ENCODE measurements around the gene SLC24A5.

Gene SLC24A5

DNA sequence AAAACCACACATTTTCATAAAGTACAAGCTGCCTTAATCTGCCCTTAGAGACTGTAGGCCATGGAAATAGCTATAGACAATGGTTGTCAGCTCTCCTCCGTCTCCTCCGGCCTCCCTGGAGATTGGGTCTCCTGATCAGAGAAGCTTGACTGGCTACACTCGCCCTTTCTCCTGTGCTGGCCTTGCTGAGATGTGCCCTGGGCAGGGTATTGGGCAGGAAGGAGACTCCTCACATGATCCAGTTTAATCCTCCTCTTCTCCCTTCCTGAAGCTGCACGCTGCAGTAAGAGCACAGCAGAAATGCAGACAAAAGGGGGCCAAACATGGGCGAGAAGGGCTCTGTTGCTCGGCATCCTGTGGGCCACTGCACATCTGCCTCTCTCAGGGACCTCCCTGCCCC, at the start of gene SLC24A5:
TSS of gene SLC24A5 (plus strand) at position 246 of the 400 bp plus-strand sequence. CDS start at position 301, 55 bp downstream.
- no peak for DNase-seq (ENCODE audit: low read depth in 2 of 2, low spot score in 1 of 2)

DNA sequence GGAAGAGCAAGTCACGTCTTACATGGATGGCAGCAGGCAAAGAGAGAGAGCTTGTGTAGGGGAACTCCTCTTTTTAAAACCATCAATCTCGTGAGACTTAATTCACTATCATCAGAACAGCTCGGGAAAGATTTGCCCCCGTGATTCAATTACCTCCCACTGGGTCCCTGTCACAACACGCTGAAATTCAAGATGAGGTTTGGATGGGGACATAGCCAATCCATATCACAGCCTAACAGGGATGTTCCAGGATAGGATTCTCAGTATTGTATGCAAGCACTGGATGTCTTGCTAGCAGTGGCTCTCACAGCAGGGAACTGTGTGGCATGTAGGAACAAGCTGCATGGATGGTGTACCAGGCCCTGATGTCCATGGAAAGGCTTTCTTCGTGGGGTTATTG, 47.8 kb upstream of the SLC24A5 start:
- DNase-seq (ENCODE audit: low read depth in 2 of 2, low spot score in 1 of 2): no peak

DNA sequence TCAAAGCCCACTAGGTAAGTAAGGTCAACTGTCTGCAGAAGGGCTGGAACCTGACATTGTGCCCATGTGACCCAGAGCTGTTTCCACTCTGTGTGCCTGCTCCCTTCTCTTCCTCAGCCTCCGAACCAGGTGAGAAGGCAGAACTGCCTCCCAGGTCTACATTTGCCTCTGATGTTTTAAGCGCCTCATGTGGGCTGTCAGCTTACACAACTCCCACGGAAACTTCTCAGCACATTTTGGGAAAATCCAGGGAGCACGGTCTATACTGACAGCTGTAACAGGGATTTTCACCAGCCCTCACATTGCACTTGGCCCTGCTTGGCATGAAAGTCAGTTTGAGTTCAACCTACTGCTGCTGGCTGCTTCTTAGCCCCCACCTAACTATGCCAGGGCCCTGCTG, 46.9 kb upstream of the SLC24A5 start:
- DNase-seq (ENCODE audit: low read depth in 2 of 2, low spot score in 1 of 2): no peak

DNA sequence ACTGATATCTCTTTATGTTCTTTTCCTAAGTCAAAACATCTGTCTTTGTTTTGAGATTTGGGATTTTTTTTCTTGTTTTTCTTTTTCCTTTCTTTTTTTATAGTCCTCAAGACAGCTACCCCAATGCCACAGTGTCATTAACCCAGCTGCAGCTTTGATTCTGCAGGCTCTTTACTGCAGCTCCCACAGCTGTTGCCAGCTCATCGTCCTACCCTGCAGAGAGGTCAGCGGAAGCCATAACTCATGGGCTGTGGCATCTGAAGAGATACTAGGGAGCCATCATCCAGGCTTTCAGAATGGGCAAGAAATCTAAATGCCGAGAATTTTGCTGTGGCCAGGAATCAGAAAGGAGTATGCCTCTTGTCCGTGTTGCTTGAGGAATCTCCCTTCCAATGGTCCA, 44.3 kb upstream of the SLC24A5 start:
- no peak for DNase-seq (ENCODE audit: low read depth in 2 of 2, low spot score in 1 of 2)

DNA sequence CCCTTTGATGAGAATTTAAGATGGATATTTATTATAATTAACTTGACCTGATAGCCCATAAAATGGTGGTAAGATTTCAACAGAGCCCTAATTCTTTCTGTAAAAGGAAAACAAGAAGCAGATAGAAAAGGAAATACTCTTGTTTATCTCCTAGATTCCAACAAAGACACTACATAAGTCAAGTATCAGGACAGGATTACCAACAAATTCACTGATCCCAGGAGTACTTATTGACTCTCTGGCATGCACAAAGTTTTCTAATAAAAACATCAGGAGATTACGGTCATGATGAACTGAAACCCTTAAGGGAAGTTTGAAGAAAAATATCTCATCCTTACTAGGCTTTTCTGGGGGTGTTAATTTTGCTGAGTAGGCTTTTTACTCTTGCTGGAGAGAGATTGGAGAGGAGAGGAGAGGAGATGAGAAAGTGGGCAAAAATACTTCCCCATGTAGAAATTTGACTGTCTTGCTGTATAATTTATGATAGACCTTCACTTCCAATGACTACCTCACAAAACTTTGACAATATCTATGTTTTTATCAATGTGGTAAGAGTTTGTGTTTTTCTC, 43.1 kb upstream of the SLC24A5 start:
- DNase-seq (ENCODE audit: low read depth in 2 of 2, low spot score in 1 of 2): no peak

DNA sequence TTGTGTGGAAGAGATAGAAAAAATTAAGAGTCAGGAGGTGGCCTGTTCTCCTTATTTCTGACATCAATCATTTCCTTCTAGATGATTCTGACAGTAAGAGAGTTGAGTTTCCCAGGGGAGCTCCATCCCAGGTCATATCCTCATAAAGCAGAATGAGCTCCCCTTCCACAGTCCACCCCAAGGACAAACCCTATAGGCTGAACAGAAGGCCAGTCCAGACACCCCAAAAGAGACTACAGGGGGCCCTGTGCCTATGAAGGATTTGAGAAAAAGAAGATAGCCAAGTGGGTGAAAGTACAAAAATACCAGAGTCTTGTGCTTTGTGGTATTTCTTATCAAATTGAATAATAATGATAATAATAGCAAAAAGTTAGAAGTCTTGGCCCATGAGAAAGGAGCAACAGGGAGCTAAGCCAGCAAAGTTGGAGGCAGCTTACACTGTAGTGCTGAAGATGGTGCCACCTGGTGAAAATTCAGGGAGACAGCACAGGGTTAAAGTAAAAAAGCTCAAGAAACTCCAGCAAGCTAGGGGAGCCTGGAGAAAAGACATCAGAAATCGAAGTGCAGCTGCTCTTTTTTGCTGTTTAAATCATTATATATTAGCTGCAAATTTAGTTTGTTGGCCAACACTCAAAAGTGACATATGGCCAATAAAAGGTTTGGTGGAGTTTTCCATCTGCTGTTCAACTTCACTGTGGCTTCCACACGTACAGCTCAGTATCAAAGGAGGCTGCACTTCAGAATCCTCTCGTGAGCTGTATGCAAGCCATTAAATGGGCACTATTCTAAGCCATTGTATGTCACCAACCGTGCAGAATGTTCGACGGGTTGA, 35.8 kb upstream of the SLC24A5 start:
- DNase-seq (ENCODE audit: low read depth in 2 of 2, low spot score in 1 of 2): no peak

DNA sequence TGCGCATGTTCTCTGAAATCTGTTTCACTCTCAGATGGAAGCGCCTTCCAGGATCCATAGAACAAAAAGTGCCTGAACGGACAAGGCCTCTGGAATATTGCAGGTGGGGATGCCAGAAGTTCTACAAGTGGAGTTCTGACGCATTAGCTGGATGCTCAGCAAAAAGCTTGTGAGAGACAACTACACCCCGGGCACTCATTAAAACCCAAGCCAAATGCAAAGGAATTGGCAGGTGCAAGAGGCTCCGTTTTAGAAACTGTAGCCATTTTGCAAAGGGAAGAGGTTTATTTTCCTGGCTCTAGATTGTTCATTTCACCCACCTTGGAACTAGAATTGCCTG, 35.2 kb upstream of the SLC24A5 start:
- no peak for DNase-seq (ENCODE audit: low read depth in 2 of 2, low spot score in 1 of 2)

DNA sequence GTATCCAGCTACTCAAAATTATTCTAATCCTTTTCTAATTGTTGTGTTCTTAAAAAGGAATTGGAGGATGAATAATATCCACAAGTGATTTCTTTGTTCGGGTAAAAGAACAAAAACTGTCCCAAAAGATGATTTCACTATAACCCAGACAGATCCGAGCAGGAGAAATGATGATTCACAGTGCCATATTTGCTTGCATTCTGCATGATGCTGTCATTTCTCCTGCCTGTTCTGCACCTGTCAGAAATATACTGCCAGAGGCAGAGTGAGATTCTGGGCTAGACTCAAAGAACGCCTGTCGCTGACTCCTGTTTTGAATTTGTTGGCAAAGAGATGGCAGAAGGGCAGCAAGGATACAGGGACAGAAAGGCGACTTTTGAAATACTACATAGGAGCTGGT, 34.7 kb upstream of the SLC24A5 start:
- no peak for DNase-seq (ENCODE audit: low read depth in 2 of 2, low spot score in 1 of 2)

DNA sequence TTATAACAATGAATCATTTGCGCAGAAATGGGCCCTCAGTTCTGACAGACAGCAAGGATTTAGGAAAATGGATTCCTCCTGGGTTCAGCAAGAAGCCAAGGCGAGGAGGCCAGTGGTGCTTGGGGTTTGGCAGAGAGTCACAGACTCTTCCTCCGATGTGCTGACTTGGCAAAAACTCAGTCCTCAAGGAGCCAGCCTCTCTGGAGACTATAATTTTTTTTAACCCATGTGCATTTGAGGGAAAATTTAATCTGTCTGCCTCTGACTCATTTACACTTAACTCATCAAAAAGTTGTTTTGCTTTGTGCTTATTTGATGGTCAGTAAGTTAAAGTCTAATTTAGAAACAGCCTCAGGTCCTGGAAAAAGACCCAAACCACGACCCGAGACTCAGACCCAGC, 34.2 kb upstream of the SLC24A5 start:
- no peak for DNase-seq (ENCODE audit: low read depth in 2 of 2, low spot score in 1 of 2)

DNA sequence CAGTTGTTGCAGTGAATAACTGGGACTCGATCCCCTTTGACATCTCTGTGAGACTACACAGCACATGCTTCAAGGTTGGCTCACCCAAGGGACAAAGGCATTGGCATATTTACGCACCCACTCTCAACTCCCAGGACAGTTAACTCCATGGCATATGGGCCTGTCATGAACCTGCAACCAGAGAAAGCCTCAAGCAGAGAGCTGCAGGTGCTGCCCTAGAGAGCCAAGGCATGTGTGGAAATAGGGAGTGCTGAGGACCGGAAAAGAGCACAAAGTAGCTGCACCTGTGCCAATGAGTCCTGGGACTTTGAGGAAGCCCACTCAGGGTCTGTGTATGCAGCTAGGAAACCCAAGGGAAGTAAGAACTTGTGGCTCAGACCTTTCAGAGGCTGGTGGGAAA, 32.9 kb upstream of the SLC24A5 start:
- DNase-seq (ENCODE audit: low read depth in 2 of 2, low spot score in 1 of 2): no peak

DNA sequence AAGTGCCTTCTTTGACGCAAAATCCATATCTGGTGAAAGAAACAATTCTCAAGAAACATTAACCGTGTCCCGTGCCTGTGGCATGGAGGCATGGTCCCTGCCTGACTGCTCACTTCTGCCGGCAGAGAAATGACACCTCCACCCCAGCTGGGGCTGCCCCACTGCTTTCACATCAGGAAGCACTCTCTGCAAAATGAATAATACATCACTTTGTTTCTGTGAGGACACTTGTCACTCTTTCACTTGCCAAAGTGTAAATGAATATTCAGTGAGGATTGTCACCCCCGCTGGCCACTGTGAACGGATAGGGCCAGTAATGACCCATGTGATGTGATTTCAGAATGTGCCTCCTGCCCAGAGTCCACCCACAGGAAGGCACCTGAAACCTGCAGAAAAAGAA, 31.1 kb upstream of the SLC24A5 start:
- no peak for DNase-seq (ENCODE audit: low read depth in 2 of 2, low spot score in 1 of 2)

DNA sequence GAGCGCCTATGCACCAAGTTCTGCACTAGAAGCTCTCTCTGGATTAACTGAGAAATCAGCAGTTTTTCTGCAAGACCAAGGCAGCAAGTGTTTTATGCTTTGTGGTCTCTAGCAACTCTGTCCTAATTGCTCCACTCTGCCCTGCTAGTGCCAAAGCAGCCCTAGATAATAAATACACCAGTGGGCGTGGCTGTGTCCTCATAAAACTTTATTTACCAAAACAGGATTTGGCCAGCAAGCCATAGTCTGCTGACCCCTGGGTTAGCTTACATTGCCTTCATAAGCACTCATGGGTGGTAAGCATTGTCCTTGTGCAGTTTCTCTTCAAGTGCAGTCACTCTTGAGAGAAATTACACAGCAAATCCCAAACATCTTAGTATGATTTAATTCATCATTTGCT, 30.7 kb upstream of the SLC24A5 start:
- no peak for DNase-seq (ENCODE audit: low read depth in 2 of 2, low spot score in 1 of 2)

DNA sequence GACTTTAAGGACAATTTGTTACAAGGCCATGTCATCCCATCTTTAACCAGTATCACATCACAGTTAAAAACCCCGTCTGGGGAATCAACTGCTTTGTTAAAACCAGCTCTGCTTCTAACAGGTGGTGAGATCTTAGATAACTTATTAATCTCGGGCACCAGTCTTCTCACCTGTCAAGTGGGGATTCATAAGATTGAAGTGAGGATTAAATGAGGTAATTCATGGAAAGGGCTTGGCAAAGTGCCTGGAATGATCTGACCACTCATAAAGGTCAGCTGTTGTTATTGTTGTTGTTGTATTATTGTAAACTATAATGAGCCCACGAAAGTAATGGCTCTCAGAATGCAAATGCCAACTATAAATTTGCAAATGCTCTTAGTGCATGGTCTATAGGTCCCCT, 30.1 kb upstream of the SLC24A5 start:
- no peak for DNase-seq (ENCODE audit: low read depth in 2 of 2, low spot score in 1 of 2)

DNA sequence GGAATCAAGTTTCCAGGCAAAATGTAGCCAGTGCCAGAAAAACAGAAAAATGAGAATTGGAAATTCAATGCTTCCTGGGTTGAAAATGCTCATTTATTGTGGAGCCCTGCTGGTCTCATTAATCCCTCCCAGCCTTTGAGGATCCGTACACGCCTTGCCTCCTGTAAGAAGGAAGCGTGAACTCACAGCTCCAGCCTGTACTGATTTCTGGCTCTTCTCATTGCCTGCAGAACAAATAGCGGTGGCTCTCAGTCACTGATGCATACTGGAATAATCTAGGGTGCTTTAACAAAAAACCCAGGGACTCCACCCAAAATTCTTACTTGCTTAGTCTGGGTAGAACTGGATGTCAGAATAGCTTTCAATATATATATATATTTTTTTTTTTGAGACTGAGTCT, 29.3 kb upstream of the SLC24A5 start:
- DNase-seq (ENCODE audit: low read depth in 2 of 2, low spot score in 1 of 2): no peak

DNA sequence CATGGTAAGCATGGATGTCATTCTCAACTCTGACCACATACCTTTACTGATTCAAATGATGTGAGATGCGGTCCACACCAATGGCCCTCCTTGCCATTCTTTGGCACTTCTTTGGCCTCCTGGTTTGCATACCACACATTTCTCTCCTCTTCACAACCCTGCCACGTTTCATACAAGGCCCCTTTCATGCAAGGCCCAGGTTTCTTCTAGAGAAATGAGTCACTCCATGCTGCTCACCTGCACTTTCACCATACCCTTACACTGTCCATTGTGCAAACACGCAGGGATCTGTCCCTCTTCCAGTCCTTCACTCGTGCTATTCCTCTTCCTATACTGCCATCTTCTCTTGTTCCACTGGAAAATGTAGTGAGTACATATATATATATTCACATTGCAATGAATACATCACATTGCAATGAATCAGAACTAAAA, 24.4 kb upstream of the SLC24A5 start:
- DNase-seq (ENCODE audit: low read depth in 2 of 2, low spot score in 1 of 2): no peak

DNA sequence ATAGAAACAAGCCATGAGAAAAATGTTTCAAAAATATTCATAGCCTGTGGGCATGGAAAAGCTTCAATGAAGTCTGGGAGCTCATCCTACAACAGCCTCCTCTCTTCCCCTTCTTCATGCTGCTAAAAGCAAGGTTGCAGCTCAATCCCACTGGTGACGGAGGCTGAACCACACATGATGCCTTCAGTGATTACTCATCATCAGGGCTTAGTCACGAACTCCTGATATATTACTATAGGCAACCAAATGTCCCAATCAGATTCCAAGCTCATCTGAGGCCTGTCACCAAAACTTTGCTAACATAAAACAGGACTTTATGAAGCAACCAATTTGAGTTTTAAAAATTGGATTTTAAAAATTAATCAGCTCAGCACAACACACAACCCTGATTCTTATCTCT, 24.0 kb upstream of the SLC24A5 start:
- DNase-seq (ENCODE audit: low read depth in 2 of 2, low spot score in 1 of 2): no peak

DNA sequence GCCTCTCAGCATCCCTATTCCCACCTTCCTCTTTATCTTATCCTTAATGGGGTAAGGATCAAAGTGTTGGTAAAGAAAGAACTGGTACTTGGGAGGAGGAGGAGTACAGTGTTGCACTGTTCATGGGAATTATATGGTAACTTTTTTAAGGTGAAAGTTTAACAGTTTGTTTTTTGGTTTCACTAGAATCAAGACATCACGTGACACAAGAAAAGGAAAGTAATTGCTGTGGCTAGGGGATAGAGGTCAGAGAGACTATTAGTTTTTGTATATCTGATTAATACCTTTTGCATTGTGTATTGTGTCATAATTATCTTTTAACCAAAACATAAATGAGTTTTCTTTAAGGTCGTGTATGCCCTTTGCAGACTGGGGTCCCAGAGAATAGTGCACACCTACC, 23.5 kb upstream of the SLC24A5 start:
- DNase-seq (ENCODE audit: low read depth in 2 of 2, low spot score in 1 of 2): no peak

DNA sequence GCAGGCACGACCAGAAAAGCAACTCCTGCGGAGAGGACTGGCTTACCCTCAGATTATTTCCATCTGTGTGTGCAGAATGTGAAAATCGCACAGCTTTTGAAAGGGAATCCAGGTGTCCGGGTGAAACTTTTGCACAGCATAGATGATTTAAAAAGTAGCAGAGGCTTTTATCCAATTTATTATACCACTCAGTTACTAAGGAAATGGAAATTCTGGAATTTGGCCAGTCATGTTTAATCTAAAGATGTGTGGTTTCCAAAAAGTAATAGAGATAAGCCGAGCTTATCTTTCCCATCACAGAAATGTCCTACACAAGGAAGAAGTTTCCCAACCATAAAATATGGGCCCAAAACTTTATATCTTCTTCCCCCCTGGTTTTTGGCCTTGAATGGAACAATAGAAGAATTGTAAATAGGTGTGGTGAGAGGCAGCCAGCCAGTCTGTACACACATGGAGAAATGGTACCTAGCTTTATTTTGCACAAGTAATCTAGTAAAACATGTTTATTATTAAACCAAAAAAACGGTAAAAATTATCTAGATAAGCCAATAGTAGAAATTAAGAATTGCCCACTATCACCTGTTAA, 19.3 kb upstream of the SLC24A5 start:
- DNase-seq (ENCODE audit: low read depth in 2 of 2, low spot score in 1 of 2): no peak

DNA sequence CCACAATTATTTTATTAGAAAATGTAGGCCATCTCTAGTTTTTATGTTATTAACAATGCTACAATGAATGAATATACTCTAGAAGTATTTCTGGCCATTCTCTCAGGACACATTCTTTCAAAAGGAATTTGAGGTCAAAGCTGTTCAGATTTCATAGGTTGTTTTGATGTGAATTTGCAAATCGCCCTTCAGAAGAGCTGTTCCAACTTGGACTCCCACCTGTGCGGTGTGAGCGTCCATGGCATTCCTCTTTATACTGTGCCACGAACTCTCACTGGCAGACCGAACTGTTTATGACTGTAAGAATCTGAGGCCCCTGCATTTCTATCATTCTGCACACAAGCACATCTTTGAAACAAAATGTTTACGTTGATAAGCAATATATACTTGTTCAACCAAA, 18.6 kb upstream of the SLC24A5 start:
- no peak for DNase-seq (ENCODE audit: low read depth in 2 of 2, low spot score in 1 of 2)

DNA sequence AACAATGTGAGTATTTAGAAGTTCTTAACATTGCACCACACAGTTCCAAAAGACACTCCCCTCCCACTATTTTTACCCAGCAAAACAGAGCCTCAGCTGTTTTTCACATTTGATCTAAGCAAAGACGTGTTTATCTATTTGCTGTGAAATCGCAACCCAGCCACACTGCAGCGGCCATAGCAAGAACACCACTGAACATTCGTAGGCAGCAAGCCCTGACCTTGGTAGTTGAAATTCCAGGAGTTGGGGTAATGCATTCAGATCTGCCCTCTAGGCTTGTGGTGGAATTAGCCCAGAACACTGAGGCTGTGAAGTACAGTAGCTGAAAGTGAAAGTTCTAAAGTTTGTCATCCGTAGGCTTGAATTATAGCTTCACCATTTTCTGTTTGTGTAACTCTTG, 17.1 kb upstream of the SLC24A5 start:
- no peak for DNase-seq (ENCODE audit: low read depth in 2 of 2, low spot score in 1 of 2)

DNA sequence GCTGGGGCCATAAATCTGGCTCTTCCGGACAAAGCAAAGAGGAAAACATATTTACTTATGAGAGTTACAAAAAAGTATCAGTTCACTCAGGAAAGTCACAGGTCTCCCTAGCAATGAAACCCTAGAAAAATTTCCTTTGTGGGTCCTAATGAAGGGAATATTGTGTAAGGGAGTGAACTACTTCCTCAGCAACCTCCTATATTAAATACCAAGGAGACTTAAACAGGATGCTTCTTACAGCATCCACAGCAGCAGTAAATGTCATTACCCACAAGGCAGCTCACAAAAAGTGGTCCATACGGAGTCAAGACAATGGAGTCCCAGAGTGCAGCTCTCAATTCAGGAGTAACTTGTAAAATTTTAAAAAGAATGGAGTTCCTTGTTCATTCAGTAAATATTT, 14.9 kb upstream of the SLC24A5 start:
- DNase-seq (ENCODE audit: low read depth in 2 of 2, low spot score in 1 of 2): no peak

DNA sequence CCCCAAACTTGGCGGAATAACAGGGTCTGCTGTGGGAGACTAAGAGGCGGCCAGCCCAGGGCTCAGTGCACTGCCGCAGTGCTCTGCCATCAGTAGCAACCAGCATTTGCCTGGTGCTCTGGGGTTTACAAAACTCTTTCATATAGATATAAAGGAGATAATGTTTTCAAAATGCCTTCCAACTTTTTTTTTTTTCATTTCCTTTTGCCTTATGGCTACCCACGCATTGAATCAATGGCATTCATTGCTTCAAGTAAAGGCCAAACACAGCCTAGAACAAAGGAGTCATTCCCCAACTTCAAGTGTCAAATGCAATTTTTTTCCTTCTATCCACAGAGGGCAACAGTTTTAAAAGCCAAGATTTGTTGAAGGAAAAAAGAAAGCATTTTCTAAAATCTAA, 11.6 kb upstream of the SLC24A5 start:
- no peak for DNase-seq (ENCODE audit: low read depth in 2 of 2, low spot score in 1 of 2)

Measured in stimulated activated CD8-positive, alpha-beta memory T cell treated with anti-CD3 and anti-CD28 coated beads, Interleukin-4, amount 100 ng/mL, for 1 hour (primary cell).